GM12878 (cell line): Measurements from ENCODE around the gene NACA2. TPM values are rescaled to one million over a fixed set of nuclear protein-coding genes. Genes with fewer than 3 reads are reported as not detected.

Experiments used
- ATAC-seq: fragments of 200-7000 bp; cut with Tn5 transposase; 3 replicates; pipeline ENCODE4 v1.9.1; 2020; ENCODE audit warnings: mild to moderate bottlenecking, moderate library complexity
- BruUV-seq: library from RNA; stranded (reverse); fragments of 400-500 nt; replicated peaks from 2 replicates; lab custom pipeline; 2021; lab: Mats Ljungman, UMichigan
- CTCF ChIA-PET: fragments of 300-600 bp; sonication (Branson Sonifier 250); formaldehyde crosslinking; extraction: SDS; loops from one replicate; lab custom pipeline; 2021; ENCODE audit warnings: inconsistent platforms; lab: Yijun Ruan, JAX
- POLR2A ChIA-PET: fragments of 350-600 bp; formaldehyde crosslinking; extraction: SDS; loops from one replicate; lab custom pipeline; 2021; ENCODE audit warnings: inconsistent platforms; lab: Charles Lee
- RAD21 ChIA-PET: fragments of 300-600 bp; sonication (Branson Sonifier 250); formaldehyde crosslinking; loops from one replicate; lab custom pipeline; 2023; ENCODE audit warnings: antibody characterized with exemption; ENCODE audit not compliant: unreplicated experiment; lab: Charles Lee
- SMC1A ChIA-PET: fragments of 300-600 bp; sonication (Branson Sonifier 250); formaldehyde crosslinking; loops from one replicate; lab custom pipeline; 2023; ENCODE audit not compliant: unreplicated experiment, uncharacterized antibody; lab: Charles Lee
- DNase-seq: peaks from one replicate; pipeline ENCODE4 v3.0.0-alpha.2; 2011; ENCODE audit warnings: low read depth, low spot score
- FAIRE-seq: peaks from 3 replicates; lab custom pipeline; 2011; peaks lifted over from hg19 to GRCh38; lab: Jason Lieb, UNC
- H2AFZ ChIP-seq: 2 replicates; pipeline ENCODE4 v1.6.0; 2011; ENCODE audit warnings: low read depth, low read length, control low read depth; ENCODE audit not compliant: control insufficient read depth
- H3K27ac ChIP-seq: 2 replicates; pipeline ENCODE4 v1.5.1; 2011; ENCODE audit warnings: control low read depth; ENCODE audit not compliant: control insufficient read depth, insufficient read depth
- H3K27me3 ChIP-seq, 2 experiments: replicated peaks in 1 of 2; 2 replicates each; pipeline versions ENCODE4 v1.6.0 to v1.6.1; 2011; ENCODE audit warnings: low read length in 1 of 2; ENCODE audit not compliant: control insufficient read depth in 2 of 2, insufficient read depth in 2 of 2
- H3K36me3 ChIP-seq, 2 experiments: 2 replicates each; pipeline ENCODE4 v1.5.1; 2011; ENCODE audit warnings: low read length in 1 of 2; ENCODE audit not compliant: control insufficient read depth in 2 of 2, insufficient read depth in 2 of 2
- H3K4me1 ChIP-seq: 2 replicates; pipeline ENCODE4 v1.6.1; 2011; ENCODE audit warnings: mild to moderate bottlenecking, low read length, moderate library complexity, mixed read lengths; ENCODE audit not compliant: control insufficient read depth, insufficient read depth
- H3K4me2 ChIP-seq: 2 replicates; pipeline ENCODE4 v1.6.0; 2011; ENCODE audit warnings: control low read depth; ENCODE audit not compliant: control insufficient read depth, insufficient read depth
- H3K4me3 ChIP-seq: fragments of 200-600 bp; sonication (generic); 2 replicates; pipeline ENCODE4 v1.5.1; 2016
- H3K79me2 ChIP-seq: 2 replicates; pipeline ENCODE4 v1.6.0; 2011; ENCODE audit warnings: low read length; ENCODE audit not compliant: control insufficient read depth, insufficient read depth
- H3K9ac ChIP-seq: 2 replicates; pipeline ENCODE4 v1.8.0; 2011; ENCODE audit warnings: low read length, control low read depth, mixed read lengths; ENCODE audit not compliant: control insufficient read depth, insufficient read depth
- H3K9me3 ChIP-seq: replicated peaks from 3 replicates; pipeline ENCODE4 v1.5.1; 2011; ENCODE audit warnings: mild to moderate bottlenecking, low read length; ENCODE audit not compliant: control insufficient read depth, insufficient read depth
- H4K20me1 ChIP-seq: 2 replicates; pipeline ENCODE4 v1.6.0; 2011; ENCODE audit not compliant: control insufficient read depth, insufficient read depth
- ATF7 ChIP-seq: fragments of 450-650 bp; IDR thresholded peaks from 2 replicates; pipeline ENCODE4 v1.6.1; 2016; ENCODE audit warnings: low read depth, mild to moderate bottlenecking
- ETV6 ChIP-seq, 2 experiments: fragments of 450-650 bp in 1 of 2; IDR thresholded peaks in 1 of 2; conservative IDR thresholded peaks in 1 of 2; 2 replicates each; pipeline ENCODE4 v1.6.1; 2014; ENCODE audit warnings: antibody characterized with exemption in 1 of 2, borderline replicate concordance in 1 of 2, low read depth in 1 of 2, mild to moderate bottlenecking in 1 of 2, moderate library complexity in 1 of 2
- IRF3 ChIP-seq: fragments of 450-650 bp; IDR thresholded peaks from 2 replicates; pipeline ENCODE4 v1.6.1; 2014; ENCODE audit warnings: mild to moderate bottlenecking
- NFXL1 ChIP-seq: fragments of 450-650 bp; IDR thresholded peaks from 2 replicates; pipeline ENCODE4 v1.6.1; 2017; ENCODE audit warnings: antibody characterized with exemption, mild to moderate bottlenecking, borderline replicate concordance
- NRF1 ChIP-seq: conservative IDR thresholded peaks from 2 replicates; pipeline ENCODE4 v1.6.1; 2011; ENCODE audit warnings: mild to moderate bottlenecking, low read depth, low read length, improper control_type of control experiment
- ZBTB11 ChIP-seq: fragments of 450-650 bp; formaldehyde crosslinking; IDR thresholded peaks from 2 replicates; pipeline ENCODE4 v1.5.0; 2022; ENCODE audit warnings: mild to moderate bottlenecking, missing genetic modification characterization
- WGBS: methylation state at CpG from one replicate; pipeline ENCODE4 v1.1.6; 2016; ENCODE audit warnings: low lambda C conversion rate; ENCODE audit not compliant: insufficient replicate concordance, insufficient coverage; ENCODE audit errors: missing lambda C conversion rate; 5-methylcytosine and 5-hydroxymethylcytosine counted together
- in situ Hi-C: fragments of 300-500 bp; cut with MboI; formaldehyde crosslinking; loops from 9 replicates; pipeline ENCODE4 v1.14.3; 2018; ENCODE audit warnings: mixed read lengths
- intact Hi-C: fragments of 100-400 bp; cut with micrococcal nuclease; formaldehyde crosslinking; loops from one replicate; pipeline ENCODE4 v1.14.2; 2022; ENCODE audit not compliant: unreplicated experiment
- polyA plus RNA-seq, 11 experiments: library from polyadenylated mRNA; depleted of rRNA in 4 of 11; unstranded in 6 of 11; stranded (reverse) in 5 of 11; fragments of >200 nt; fragmentation: Nextera tagmentation in 4 of 11; fragmentation: Illumina TruSeq in 1 of 11; extraction: Ambion mirVana in 4 of 11; extraction: Trizol in 1 of 11; gene quantifications; 1 replicate in 1 of 11; 2 replicates in 10 of 11; pipeline versions ENCODE4 v1.2.1 to v1.2.3, GENCODE V29; 2011 to 2016; ENCODE audit warnings: inconsistent platforms in 2 of 11, missing spikeins in 2 of 11, low read depth in 1 of 11
- total RNA-seq, 4 experiments: library from RNA; depleted of rRNA in 3 of 4; stranded (reverse); fragments of >200 nt in 3 of 4; fragmentation: Illumina TruSeq in 1 of 4; extraction: Trizol in 1 of 4; gene quantifications; 2 replicates each; pipeline versions ENCODE4 v1.2.1 to v1.2.3, GENCODE V29; 2013 to 2021
- TF ChIP-seq, protein P1 (sequence below): IDR thresholded peaks from 2 replicates; pipeline ENCODE4 v1.6.1; 2011; ENCODE audit warnings: low read depth, low read length, improper control_type of control experiment, borderline replicate concordance

Gene NACA2
- total and polyA plus RNA-seq, 10 of the 15 experiments (the other 5 are each of a cell fraction or from before 2014, with no cell fraction given): 0.16 to 0.68 (median 0.36) TPM; not detected in 4

DNA sequence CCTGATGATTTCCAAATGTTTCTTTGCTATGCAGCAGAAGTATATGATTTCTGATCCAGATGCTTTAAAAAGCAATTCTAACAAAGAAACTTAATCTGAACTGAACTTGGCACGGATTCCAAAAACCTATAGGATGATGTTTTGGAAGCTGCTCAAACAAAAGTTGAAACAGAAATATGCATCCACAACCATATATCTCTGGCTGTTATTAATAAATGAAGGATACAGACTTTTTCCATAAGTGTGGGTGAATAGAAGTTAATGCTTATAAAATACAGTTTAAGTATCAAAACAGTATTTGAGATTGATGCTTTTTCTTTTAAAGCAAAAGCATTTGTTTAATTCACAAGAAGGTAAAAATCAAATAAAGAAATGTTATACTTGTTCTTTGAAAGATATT lies 27.9 kb upstream of the NACA2 start:
- CTCF ChIA-PET: no interaction called here
- Histone ChIP-seq H3K4me3 (no peak overlapping the region), H3K9ac (no peak overlapping the region), H3K36me3 (no peaks in the 10 kb centered on the region), H4K20me1 (no peaks in the 10 kb centered on the region), H3K4me1 (peaks cover 7% of the 10 kb centered on the region), H3K9me3 (peaks cover 6% of the 10 kb centered on the region; the same call in 2 of the 3 replicates), H2AFZ (no peak overlapping the region), H3K4me2 (no peak overlapping the region), H3K79me2 (no peaks in the 10 kb centered on the region), H3K27ac (no peak overlapping the region), H3K27me3 (no peaks in the 10 kb centered on the region; a peak in 1 of 4 replicates)
- SMC1A ChIA-PET: interaction anchor here (0.6 to 1.4 kb wide), 3 partner anchors 9 to 35 kb away, joined by 3 to 5 read pairs (median 3); no protein-coding TSS in a partner anchor
- intact Hi-C loops: no loop called here
- DNase-seq: no peak
- no TSS peak for BruUV-seq
- WGBS: 9% methylated on average over 1 of the region's 1 CpG
- RAD21 ChIA-PET: interaction anchor here (1.0 kb wide), 1 partner anchor 218 kb away, joined by 4 read pairs; no protein-coding TSS in a partner anchor
- TF ChIP-seq ZBTB11 (no peak), ETV6 (conservative IDR thresholded peaks at IDR 0.05 in 1 of 2, IDR thresholded peaks at IDR 0.05 in 1 of 2; ENCODE audit: borderline replicate concordance in 1 of 2, low read depth in 1 of 2) (peak in 1 of 2 experiments; percentile 33; a peak in 1 of 4 replicates), NRF1 (no peak), NFXL1 (peak; percentile 89; the same call in 1 of the 2 replicates), ATF7 (no peak), IRF3 (no peak)
- TF ChIP-seq, protein P1, sequence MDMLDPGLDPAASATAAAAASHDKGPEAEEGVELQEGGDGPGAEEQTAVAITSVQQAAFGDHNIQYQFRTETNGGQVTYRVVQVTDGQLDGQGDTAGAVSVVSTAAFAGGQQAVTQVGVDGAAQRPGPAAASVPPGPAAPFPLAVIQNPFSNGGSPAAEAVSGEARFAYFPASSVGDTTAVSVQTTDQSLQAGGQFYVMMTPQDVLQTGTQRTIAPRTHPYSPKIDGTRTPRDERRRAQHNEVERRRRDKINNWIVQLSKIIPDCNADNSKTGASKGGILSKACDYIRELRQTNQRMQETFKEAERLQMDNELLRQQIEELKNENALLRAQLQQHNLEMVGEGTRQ: no peak
- in situ Hi-C loops: no loop called here
- ATAC-seq: no peak
- POLR2A ChIA-PET: interaction anchor here (0.6 kb wide), 1 partner anchor 1985 kb away, joined by 4 read pairs; no protein-coding TSS in a partner anchor
- FAIRE-seq: no peak
